Activated T-cell treated with anti-CD3 and anti-CD28 coated beads for 48 hours (primary cell): ENCODE results near the gene COPS7A.
A peak's percentile ranks its signal among the peaks of the same experiment; 100 is the strongest.
"Not testable (repeated sequence)": the region's sequence is repeated elsewhere in the genome, so short reads cannot be mapped to it uniquely, and the experiment has no call there.

Source experiments
- DNase-seq: peaks from one replicate; pipeline ENCODE4 v3.0.0-alpha.2; 2020; ENCODE audit warnings: low read depth

Gene COPS7A

DNA sequence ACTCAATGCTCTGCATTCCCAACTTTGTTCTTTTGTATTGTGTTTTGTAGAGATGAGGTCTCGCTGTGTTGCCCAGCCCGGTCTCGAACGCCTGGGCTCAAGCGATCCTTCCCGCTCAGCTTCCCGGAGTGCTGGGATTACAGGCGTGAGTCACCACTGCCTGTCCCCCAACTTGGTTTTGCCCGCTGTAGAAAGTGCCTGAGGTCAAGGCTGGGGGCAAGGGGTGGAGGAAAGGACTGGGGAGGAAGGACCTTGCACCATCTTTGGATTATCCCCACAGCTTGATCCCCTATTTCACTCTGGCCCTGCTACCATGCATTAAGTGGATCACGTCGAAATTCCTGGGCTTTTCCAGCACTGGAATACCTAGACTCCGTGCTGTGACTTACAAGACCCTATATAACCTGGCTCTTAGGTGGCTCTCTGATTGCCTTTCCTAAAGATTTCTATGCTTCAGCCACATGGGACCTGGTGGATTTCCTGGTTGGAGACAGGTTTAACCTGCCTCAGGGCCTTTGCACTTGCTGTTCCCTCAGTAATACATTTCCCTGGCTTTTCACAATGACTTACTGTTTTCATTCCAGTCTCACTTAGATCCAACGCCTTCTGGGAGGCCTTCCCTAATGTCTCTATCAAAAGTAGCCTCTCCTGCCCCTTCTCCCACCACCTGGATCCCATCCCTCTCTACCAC, 22.6 kb upstream of the COPS7A start:
- DNase-seq: no peak

- no peak for DNase-seq
These were observed 20.2 kb upstream of the COPS7A start for GRCh38 chr12:6703631-6704030.

DNA sequence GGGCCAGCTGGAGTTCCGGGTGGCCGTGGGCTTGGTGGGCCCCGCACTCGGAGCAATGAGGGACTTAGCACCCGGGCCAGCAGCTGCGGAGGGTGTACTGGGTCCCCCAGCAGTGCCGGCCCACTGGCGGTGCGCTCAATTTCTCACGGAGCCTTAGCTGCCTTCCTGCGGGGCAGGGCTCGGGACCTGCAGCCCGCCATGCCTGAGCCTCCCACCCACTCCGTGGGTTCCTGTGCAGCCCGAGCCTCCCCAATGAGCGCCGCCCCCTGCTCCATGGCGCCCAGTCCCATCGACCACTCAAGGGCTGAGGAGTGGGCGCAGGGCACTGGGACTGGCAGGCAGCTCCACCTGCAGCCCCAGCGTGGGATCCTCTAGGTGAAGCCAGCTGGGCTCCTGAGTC, 15.5 kb upstream of the COPS7A start:
- not testable (repeated sequence) for DNase-seq

- no peak for DNase-seq
These were observed 14.9 kb upstream of the COPS7A start for GRCh38 chr12:6708960-6709394.

DNA sequence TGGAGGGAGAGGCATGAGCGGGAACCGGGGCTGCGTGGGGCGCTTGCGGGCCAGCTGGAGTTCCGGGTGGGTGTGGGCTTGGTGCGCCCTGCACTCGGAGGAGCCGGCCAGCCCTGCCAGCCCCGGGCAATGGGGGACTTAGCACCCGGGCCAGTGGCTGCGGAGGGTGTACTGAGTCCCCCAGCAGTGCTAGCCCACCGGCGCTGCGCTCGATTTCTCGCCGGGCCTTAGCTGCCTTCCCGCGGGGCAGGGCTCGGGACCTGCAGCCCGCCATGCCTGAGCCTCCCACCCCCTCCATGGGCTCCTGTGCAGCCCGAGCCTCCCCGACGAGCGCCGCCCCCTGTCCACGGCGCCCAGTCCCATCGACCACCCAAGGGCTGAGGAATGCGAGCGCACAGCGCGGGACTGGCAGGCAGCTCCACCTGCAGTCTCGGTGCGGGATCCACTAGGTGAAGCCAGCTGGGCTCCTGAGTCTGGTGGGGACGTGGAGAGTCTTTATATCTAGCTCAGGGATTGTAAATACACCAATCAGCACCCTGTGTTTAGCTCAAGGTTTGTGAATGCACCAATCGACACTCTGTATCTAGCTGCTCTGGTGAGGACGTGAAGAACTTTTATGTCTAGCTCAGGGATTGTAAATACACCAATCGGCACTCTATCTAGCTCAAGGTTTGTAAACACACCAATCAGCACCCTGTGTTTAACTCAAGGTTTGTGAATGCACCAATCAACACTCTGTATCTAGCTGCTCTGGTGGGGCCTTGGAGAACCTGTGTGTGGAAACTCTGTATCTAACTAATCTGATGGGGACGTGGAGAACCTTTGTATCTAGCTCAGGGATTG, 7.6 kb upstream of the COPS7A start:
- not testable (repeated sequence) for DNase-seq

DNA sequence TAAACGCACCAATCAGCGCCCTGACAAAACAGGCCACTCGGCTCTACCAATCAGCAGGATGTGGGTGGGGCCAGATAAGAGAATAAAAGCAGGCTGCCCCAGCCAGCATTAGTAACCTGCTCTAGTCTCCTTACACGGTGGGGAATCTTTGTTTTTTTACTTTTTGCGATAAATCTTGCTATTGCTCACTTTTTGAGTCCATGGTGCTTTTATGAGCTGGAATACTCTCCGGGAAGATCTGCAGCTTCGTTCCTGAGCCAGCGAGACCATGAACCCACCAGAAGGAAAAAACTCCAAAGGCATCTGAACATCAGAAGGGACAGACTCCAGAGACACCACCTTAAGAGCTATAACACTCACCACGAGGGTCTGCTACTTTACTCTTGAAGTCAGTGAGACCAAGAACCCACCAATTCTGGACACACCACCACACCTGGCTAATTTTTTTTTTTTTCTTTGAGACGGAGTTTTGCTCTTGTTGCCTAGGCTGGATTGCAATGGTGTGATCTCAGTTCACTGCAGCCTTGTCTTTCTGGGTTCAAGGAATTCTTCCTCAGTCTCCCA, 6.9 kb upstream of the COPS7A start:
- DNase-seq: no peak

GRCh38 chr12:6722863-6723262, 983 bp upstream of the COPS7A start:
- no peak for DNase-seq

GRCh38 chr12:6724409-6724797, 557 bp downstream of the COPS7A start:
- DNase-seq: peak; percentile 26

GRCh38 chr12:6725350-6725749, 1.5 kb downstream of the COPS7A start:
- DNase-seq: no peak

DNA sequence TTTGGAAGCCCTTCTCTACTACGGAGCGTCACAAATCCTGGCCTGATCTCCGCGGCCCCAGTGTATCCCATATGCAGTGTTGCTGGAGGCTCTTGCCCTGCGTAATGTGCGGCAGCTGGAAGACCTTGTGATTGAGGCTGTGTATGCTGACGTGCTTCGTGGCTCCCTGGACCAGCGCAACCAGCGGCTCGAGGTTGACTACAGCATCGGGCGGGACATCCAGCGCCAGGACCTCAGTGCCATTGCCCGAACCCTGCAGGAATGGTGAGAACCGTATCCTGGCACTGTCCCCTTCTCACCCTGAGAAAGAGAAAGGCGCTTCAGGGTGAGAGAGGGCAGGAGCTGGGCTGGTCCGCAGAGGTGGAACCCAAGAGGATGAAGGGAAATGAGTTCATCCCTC, 5.3 kb downstream of the COPS7A start:
- no peak for DNase-seq

GRCh38 chr12:6730169-6730568, 6.3 kb downstream of the COPS7A start:
- no peak for DNase-seq

DNA sequence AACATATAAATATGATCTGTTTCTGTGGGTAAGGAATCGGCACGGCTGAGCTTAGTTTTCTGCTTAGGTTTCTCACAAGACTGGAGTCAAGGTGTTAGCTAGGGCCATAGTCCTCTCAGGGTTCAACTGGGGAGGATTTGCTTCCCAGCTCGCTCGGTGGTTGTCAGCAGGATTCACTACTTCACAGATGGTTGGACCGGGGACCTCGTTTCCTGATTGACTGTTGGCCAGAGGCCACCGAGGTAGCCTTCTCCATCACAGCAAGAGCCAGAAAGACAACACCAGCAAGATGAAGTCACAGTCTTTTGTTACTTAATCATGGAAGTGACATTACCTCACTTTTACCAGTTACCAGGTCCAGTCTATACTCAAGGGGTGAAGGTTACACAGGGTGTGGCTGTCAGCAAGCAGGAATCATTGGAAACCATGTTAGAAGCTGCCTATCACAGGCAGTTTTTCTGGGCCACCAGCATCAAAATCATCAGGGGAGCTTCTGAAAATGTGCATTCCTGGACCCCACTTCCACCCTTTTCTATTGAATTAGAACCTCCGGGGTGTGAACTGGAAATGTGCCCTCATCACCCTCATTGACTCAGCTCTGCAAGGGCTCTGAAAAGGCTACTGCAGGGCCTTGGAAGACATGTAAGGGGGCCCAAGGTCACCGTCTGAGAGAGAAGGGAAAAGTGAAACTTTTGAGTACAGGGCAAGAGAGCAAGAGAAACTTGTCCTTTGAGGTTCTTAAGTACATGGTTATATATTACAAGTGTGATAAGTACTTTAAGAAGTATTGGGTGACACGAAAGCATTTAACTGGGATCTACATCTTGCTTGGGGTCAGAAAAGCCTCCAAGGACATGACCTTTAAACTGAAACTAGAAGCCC, 10.9 kb downstream of the COPS7A start:
- DNase-seq: no peak

GRCh38 chr12:6735448-6736191, 11.8 kb downstream of the COPS7A start:
- peak; percentile 34 for DNase-seq

GRCh38 chr12:6736754-6737153, 12.9 kb downstream of the COPS7A start:
- DNase-seq: no peak

- DNase-seq: not testable (repeated sequence)
These were observed 18.2 kb downstream of the COPS7A start for GRCh38 chr12:6742080-6742479.

- DNase-seq: no peak
These were observed 19.0 kb downstream of the COPS7A start for GRCh38 chr12:6742834-6743233.

- DNase-seq: not testable (repeated sequence)
These were observed 19.5 kb downstream of the COPS7A start for GRCh38 chr12:6743300-6743699.

DNA sequence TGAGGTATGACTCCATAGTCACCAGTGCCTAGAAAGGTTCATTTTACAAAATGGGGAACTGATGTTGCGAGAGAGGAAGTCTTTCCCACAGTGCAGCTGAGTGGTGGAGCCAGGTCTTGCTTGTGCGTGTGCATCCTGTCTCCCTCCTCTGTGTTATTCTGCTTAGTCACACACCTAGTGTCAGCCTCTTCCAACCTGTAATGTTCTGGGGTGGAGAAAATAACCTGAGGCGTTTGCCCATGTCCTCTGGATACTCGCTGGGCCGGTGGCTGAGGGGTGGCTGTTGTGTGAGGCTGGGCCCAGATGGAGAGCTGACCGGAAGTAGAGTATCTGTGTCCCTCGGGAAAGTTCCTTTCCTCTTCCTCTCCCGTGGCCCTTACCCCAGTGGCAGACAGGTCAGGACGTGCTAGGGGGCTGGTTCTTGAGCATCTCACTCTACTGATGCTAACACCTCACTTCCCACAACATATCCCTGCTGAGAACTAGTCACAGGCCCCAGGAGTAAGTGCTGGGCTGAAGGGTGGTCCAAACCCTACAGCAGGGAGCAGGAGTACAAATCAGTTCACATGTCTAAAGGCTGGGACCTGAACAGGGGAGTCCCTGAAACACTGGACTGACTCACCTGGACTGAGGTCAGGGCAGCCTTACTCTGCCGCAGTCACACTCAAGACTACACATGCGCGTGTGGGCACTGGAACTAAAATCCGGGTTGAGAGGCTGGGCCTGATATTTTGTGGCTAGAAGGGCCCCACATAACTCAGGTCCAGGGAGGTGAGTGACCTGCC, 22.1 kb downstream of the COPS7A start:
- no peak for DNase-seq

DNA sequence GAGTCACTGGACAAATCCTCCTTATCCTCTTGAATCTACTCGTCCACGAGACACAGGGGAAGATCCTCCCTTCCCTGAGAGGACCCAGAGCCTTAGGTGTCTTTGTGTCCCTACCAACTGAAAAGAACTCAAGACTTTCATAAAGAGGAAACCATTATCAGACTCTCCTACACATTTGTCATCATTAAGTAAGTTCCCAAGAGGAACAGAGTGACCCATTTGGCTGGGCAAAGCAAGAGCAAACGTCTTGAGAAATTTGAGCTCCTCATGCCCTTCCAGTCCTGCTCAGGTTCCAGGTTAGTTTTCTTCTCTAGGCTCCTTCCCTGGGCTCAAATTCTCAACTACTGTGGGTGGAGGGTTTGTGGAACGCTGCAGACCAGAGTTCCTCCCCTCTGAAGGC, 23.4 kb downstream of the COPS7A start:
- no peak for DNase-seq

DNA sequence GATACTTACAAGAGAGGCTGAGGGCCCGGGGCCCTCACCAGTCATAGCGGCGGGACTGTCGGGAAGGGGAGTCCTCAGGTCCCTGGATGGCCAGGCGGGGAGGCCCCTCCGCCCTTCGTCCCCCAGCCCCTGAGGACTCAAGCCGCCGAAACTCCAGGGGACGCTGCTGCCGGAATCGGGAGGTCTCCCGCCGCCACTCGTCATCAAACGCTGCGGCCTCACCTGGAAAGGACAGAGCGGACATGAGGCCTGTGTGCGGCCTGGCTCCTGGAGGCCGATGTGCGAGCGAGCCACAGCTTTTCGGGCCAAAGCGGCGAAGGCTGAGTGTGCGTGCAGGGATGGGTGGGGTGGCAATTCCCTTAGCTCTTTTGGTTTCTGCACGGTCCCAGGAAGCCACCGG, 24.9 kb downstream of the COPS7A start:
- DNase-seq: no peak

DNA sequence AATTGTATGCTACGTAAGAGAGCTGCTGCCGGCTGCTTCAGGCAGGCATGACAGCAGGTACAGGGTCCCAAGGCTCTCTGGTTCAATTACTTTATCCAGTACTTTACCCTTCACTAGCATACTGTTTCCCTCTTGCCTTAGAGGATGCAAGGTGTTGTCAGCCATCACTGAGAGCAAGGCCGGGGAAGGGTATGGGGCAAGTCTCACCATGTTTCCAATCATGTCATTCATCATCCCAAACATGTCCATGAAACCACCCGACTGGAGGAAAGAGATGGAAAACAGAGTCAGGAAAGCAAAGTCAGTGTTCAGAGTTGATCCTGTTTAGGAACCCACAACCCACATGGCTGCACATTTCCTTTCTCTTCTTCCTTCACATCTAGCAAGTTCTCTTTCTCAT, 26.7 kb downstream of the COPS7A start:
- DNase-seq: no peak
